Ectodermal cell (in vitro differentiated cells): ENCODE data around the gene RABGAP1L.

Experiments
- H3K27ac ChIP-seq: 2 replicates; pipeline ENCODE4 v1.7.0; 2013; ENCODE audit warnings: mild to moderate bottlenecking, low read depth, low read length; ENCODE audit not compliant: insufficient read depth, poor library complexity, severe bottlenecking
- H3K27me3 ChIP-seq: 2 replicates; pipeline ENCODE4 v1.7.0; 2013; ENCODE audit warnings: mild to moderate bottlenecking, low read length; ENCODE audit not compliant: insufficient read depth, control insufficient read depth, poor library complexity, severe bottlenecking
- H3K36me3 ChIP-seq: one replicate; pipeline ENCODE4 v1.7.0; 2013; ENCODE audit warnings: low read length; ENCODE audit not compliant: control insufficient read depth, insufficient read depth
- H3K4me1 ChIP-seq: one replicate; pipeline ENCODE4 v1.7.0; 2013; ENCODE audit warnings: low read length; ENCODE audit not compliant: control insufficient read depth, insufficient read depth
- H3K4me3 ChIP-seq: 2 replicates; pipeline ENCODE4 v1.7.0; 2013; ENCODE audit warnings: low read depth, low read length, control low read depth; ENCODE audit not compliant: insufficient read depth
- H3K9me3 ChIP-seq: 2 replicates; pipeline ENCODE4 v1.7.0; 2013; ENCODE audit warnings: mild to moderate bottlenecking, low read length, moderate library complexity; ENCODE audit not compliant: control insufficient read depth
- WGBS, 2 experiments: methylation state at CpG; one replicate each; pipeline ENCODE4 v1.1.7; 2013; ENCODE audit warnings: missing lambda C conversion rate in 2 of 2; 5-methylcytosine and 5-hydroxymethylcytosine counted together

The RABGAP1L gene

GRCh38 chr1:174262349-174263241 lies 103.3 kb downstream of the RABGAP1L start:
- 83% methylated on average over 3 of the region's 3 CpGs for WGBS, 2 experiments
- no peaks in the 10 kb centered on the region for H3K9me3 ChIP-seq
- no peak overlapping the region for H3K27ac ChIP-seq
- H3K4me3 ChIP-seq: no peak overlapping the region
- no peaks in the 10 kb centered on the region for H3K4me1 ChIP-seq
- H3K27me3 ChIP-seq: no peaks in the 10 kb centered on the region
- no peaks in the 10 kb centered on the region for H3K36me3 ChIP-seq

GRCh38 chr1:174265282-174265681 lies 106.0 kb downstream of the RABGAP1L start:
- Histone ChIP-seq H3K9me3 (no peaks in the 10 kb centered on the region), H3K4me1 (no peaks in the 10 kb centered on the region), H3K4me3 (no peak overlapping the region), H3K27me3 (no peaks in the 10 kb centered on the region), H3K36me3 (no peaks in the 10 kb centered on the region), H3K27ac (no peak overlapping the region)

GRCh38 chr1:174266476-174266875 lies 107.2 kb downstream of the RABGAP1L start:
- H3K27me3 ChIP-seq: no peaks in the 10 kb centered on the region
- no peaks in the 10 kb centered on the region for H3K9me3 ChIP-seq
- no peak overlapping the region for H3K27ac ChIP-seq
- H3K36me3 ChIP-seq: no peaks in the 10 kb centered on the region
- WGBS, 2 experiments: 100% methylated on average over 1 to 2 of the region's 2 CpGs
- no peak overlapping the region for H3K4me3 ChIP-seq
- no peaks in the 10 kb centered on the region for H3K4me1 ChIP-seq

GRCh38 chr1:174266991-174267612 lies 107.8 kb downstream of the RABGAP1L start:
- H3K4me1 ChIP-seq: no peaks in the 10 kb centered on the region
- H3K9me3 ChIP-seq: no peaks in the 10 kb centered on the region
- H3K27me3 ChIP-seq: no peaks in the 10 kb centered on the region
- no peak overlapping the region for H3K27ac ChIP-seq
- H3K36me3 ChIP-seq: no peaks in the 10 kb centered on the region
- H3K4me3 ChIP-seq: no peak overlapping the region
- WGBS, 2 experiments: 96 to 98% methylated on average over 1 of the region's 1 CpG

GRCh38 chr1:174269989-174270651 lies 110.8 kb downstream of the RABGAP1L start:
- WGBS, 2 experiments: 80% methylated on average over 1 of the region's 1 CpG; no CpG with 5 or more reads in 1 of the 2 experiments
- Histone ChIP-seq H3K36me3 (no peaks in the 10 kb centered on the region), H3K27me3 (no peaks in the 10 kb centered on the region), H3K9me3 (no peaks in the 10 kb centered on the region), H3K4me1 (no peaks in the 10 kb centered on the region), H3K27ac (no peak overlapping the region), H3K4me3 (no peak overlapping the region)

- H3K27me3 ChIP-seq: no peaks in the 10 kb centered on the region
- no peaks in the 10 kb centered on the region for H3K4me1 ChIP-seq
- H3K9me3 ChIP-seq: no peaks in the 10 kb centered on the region
- no peak overlapping the region for H3K27ac ChIP-seq
- H3K4me3 ChIP-seq: no peak overlapping the region
- no peaks in the 10 kb centered on the region for H3K36me3 ChIP-seq
These were observed 113.9 kb downstream of the RABGAP1L start for GRCh38 chr1:174273190-174273589.

GRCh38 chr1:174273776-174274175 lies 114.5 kb downstream of the RABGAP1L start:
- H3K4me3 ChIP-seq: no peak overlapping the region
- H3K27ac ChIP-seq: no peak overlapping the region
- no peaks in the 10 kb centered on the region for H3K36me3 ChIP-seq
- H3K4me1 ChIP-seq: no peaks in the 10 kb centered on the region
- H3K27me3 ChIP-seq: no peaks in the 10 kb centered on the region
- H3K9me3 ChIP-seq: no peaks in the 10 kb centered on the region

- H3K36me3 ChIP-seq: no peaks in the 10 kb centered on the region
- H3K27me3 ChIP-seq: no peaks in the 10 kb centered on the region
- no peak overlapping the region for H3K4me3 ChIP-seq
- no peak overlapping the region for H3K27ac ChIP-seq
- no peaks in the 10 kb centered on the region for H3K4me1 ChIP-seq
- WGBS, 2 experiments: 100% methylated on average over 1 of the region's 3 CpGs; no CpG with 5 or more reads in 1 of the 2 experiments
- no peaks in the 10 kb centered on the region for H3K9me3 ChIP-seq
These were observed 115.1 kb downstream of the RABGAP1L start for GRCh38 chr1:174274452-174274851.

GRCh38 chr1:174274884-174275283 lies 115.6 kb downstream of the RABGAP1L start:
- H3K27ac ChIP-seq: no peak overlapping the region
- no peak overlapping the region for H3K4me3 ChIP-seq
- no peaks in the 10 kb centered on the region for H3K4me1 ChIP-seq
- no peaks in the 10 kb centered on the region for H3K27me3 ChIP-seq
- 100% methylated on average over 1 to 2 of the region's 2 CpGs for WGBS, 2 experiments
- no peaks in the 10 kb centered on the region for H3K9me3 ChIP-seq
- no peaks in the 10 kb centered on the region for H3K36me3 ChIP-seq

- Histone ChIP-seq H3K9me3 (no peaks in the 10 kb centered on the region), H3K4me3 (no peak overlapping the region), H3K27me3 (no peaks in the 10 kb centered on the region), H3K4me1 (no peaks in the 10 kb centered on the region), H3K36me3 (no peaks in the 10 kb centered on the region), H3K27ac (no peak overlapping the region)
- 92 to 100% methylated on average over 1 of the region's 1 CpG for whole genome bisulfite sequencing, 2 experiments
These were observed 116.8 kb downstream of the RABGAP1L start for GRCh38 chr1:174276087-174276486.
